ENCODE data around the gene GATC. TPM values are rescaled to one million over a fixed set of nuclear protein-coding genes. Genes with fewer than 3 reads are reported as not detected.

Gene GATC
- total and polyA plus RNA-seq, 2 donors (not counting 3 experiments of a cell fraction or from before 2014, with no cell fraction given), result 13.0 to 28.8 TPM

DNA sequence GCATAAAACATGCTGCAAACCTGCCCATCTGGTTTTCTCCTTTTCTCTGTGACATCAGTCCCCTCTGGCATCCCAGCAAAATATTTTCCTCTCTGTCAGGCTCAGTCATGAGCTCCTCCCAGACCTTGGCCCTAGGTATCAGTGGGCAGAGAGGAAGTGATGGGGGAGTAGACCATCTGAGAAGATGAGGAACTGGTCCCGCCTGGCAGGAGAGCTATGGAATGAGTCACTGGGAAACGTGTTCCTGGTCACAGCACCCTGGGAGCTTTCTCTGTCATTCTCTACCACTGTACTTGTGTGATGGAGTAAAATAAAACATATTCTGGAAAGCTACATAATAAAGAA is 28.3 kb downstream of the GATC start:
- FAIRE-seq (peak; percentile 90), DNase-seq (ENCODE audit: low read depth, low spot score) (peak; percentile 53)

DNA sequence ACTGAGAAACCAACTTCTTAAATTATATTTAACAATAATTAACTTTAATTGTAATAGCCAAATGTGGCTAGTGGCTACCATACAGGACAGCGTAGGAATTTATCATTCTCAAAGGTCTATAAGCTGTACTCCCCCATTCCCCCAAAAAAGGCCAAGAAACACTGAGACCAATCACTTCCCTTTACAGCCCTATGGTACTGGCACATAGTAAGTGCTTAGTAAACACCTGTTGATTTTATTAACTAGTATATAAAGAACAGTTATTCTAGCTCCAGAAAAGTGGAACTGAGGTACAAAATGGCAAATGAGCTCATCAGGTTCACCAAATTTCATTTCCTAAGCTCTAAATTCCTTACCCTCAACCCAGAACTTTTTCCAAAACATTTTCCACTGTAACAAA is 29.4 kb downstream of the GATC start:
- H3K79me2 ChIP-seq (ENCODE audit: control insufficient read depth, insufficient read depth, low read length), result no peaks in the 10 kb centered on the region
- TF ChIP-seq, protein P1, sequence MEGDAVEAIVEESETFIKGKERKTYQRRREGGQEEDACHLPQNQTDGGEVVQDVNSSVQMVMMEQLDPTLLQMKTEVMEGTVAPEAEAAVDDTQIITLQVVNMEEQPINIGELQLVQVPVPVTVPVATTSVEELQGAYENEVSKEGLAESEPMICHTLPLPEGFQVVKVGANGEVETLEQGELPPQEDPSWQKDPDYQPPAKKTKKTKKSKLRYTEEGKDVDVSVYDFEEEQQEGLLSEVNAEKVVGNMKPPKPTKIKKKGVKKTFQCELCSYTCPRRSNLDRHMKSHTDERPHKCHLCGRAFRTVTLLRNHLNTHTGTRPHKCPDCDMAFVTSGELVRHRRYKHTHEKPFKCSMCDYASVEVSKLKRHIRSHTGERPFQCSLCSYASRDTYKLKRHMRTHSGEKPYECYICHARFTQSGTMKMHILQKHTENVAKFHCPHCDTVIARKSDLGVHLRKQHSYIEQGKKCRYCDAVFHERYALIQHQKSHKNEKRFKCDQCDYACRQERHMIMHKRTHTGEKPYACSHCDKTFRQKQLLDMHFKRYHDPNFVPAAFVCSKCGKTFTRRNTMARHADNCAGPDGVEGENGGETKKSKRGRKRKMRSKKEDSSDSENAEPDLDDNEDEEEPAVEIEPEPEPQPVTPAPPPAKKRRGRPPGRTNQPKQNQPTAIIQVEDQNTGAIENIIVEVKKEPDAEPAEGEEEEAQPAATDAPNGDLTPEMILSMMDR (IDR thresholded peaks at IDR 0.05; ENCODE audit: extremely low read depth in 1 of 2, insufficient read depth in 1 of 2, low read depth in 1 of 2, low read length in 2 of 2), result no peak
- no peak for TF ChIP-seq FOS (IDR thresholded peaks at IDR 0.05; ENCODE audit: borderline replicate concordance, insufficient read depth, low read length)
- TF ChIP-seq, protein P2, sequence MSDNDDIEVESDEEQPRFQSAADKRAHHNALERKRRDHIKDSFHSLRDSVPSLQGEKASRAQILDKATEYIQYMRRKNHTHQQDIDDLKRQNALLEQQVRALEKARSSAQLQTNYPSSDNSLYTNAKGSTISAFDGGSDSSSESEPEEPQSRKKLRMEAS (IDR thresholded peaks at IDR 0.05; ENCODE audit: insufficient read depth, insufficient read length), result no peak
- no peak for TF ChIP-seq GATA2 (IDR thresholded peaks at IDR 0.05; ENCODE audit: insufficient read depth, insufficient read length, low read depth, low read length)
- no peak for TF ChIP-seq POLR2AphosphoS5 (IDR thresholded peaks at IDR 0.05; ENCODE audit: insufficient read depth, low read depth, low read length)
- TF ChIP-seq EZH2 (IDR thresholded peaks at IDR 0.05; ENCODE audit: borderline replicate concordance, low read depth, low read length, severe bottlenecking), result no peak
- no peak for TF ChIP-seq JUN (IDR thresholded peaks at IDR 0.05; ENCODE audit: borderline replicate concordance, insufficient read depth, insufficient read length, low read depth)
- TF ChIP-seq POLR2A (IDR thresholded peaks at IDR 0.05; ENCODE audit: low read depth, low read length), result no peak
- no peak for TF ChIP-seq MYC (IDR thresholded peaks at IDR 0.05; ENCODE audit: low read depth, low read length)
- FAIRE-seq, result no peak
- no peaks in the 10 kb centered on the region for H3K9me1 ChIP-seq (replicated peaks; ENCODE audit: control insufficient read depth, extremely low read depth, insufficient read depth, low read length)
- DNase-seq (ENCODE audit: low read depth, low spot score), result no peak
- ChIA-PET CTCF (interaction anchor here (1.1 to 1.2 kb wide), 3 partner anchors 11 to 28 kb away, joined by 3 to 5 read pairs (median 4); no protein-coding TSS in a partner anchor), POLR2A (interaction anchor here (1.5 kb wide), 1 partner anchor 21 kb away, joined by 11 read pairs; the partner anchor contains the start of gene DYNLL1)
- H3K9me3 ChIP-seq (replicated peaks; ENCODE audit: control insufficient read depth, insufficient read depth, low read length), result no peaks in the 10 kb centered on the region
- no peaks in the 10 kb centered on the region for H3K36me3 ChIP-seq (ENCODE audit: control insufficient read depth in 2 of 2, extremely low read depth in 1 of 2, insufficient read depth in 2 of 2, low read length in 2 of 2)
- no TSS peak for BruUV-seq (replicated peaks)
- H3K9ac ChIP-seq (replicated peaks; ENCODE audit: extremely low read depth, insufficient read depth, low read length), result no peak overlapping the region
- H3K27ac ChIP-seq (ENCODE audit: insufficient read depth, low read depth, low read length), result no peak overlapping the region
- no peak overlapping the region for H2AFZ ChIP-seq (ENCODE audit: low read depth, low read length)
- no peaks in the 10 kb centered on the region for H3K27me3 ChIP-seq (ENCODE audit: control insufficient read depth in 2 of 2, insufficient read depth in 2 of 2, low read length in 2 of 2)
- H3K4me3 ChIP-seq (replicated peaks in 1 of 3; ENCODE audit: insufficient read depth in 1 of 3, low read depth in 1 of 3, low read length in 3 of 3), result no peak overlapping the region
- no peaks in the 10 kb centered on the region for H4K20me1 ChIP-seq (replicated peaks; ENCODE audit: control insufficient read depth, extremely low read depth, insufficient read depth, low read length)
- intact Hi-C loops (cut with micrococcal nuclease), result no loop called here
- H3K4me2 ChIP-seq (ENCODE audit: insufficient read depth, low read length), result no peak overlapping the region
- peaks cover 6% of the 10 kb centered on the region for H3K4me1 ChIP-seq (ENCODE audit: control insufficient read depth, extremely low read depth, insufficient read depth, low read length)
- dilution Hi-C loops (cut with MboI; ENCODE audit: extremely low pct_ligation_motif_present, low sequenced_read_pairs), result no loop called here

More for the DNA sequence above, 28.3 kb downstream of the GATC start:
- Histone ChIP-seq H3K9me1 (replicated peaks; ENCODE audit: control insufficient read depth, extremely low read depth, insufficient read depth, low read length) (no peaks in the 10 kb centered on the region), H2AFZ (ENCODE audit: low read depth, low read length) (no peak overlapping the region), H3K27me3 (ENCODE audit: control insufficient read depth in 2 of 2, insufficient read depth in 2 of 2, low read length in 2 of 2) (no peaks in the 10 kb centered on the region), H4K20me1 (replicated peaks; ENCODE audit: control insufficient read depth, extremely low read depth, insufficient read depth, low read length) (no peaks in the 10 kb centered on the region), H3K9ac (replicated peaks; ENCODE audit: extremely low read depth, insufficient read depth, low read length) (no peak overlapping the region), H3K9me3 (replicated peaks; ENCODE audit: control insufficient read depth, insufficient read depth, low read length) (no peaks in the 10 kb centered on the region), H3K4me1 (ENCODE audit: control insufficient read depth, extremely low read depth, insufficient read depth, low read length) (peaks cover 9% of the 10 kb centered on the region), H3K4me2 (ENCODE audit: insufficient read depth, low read length) (no peak overlapping the region), H3K4me3 (replicated peaks in 1 of 3; ENCODE audit: insufficient read depth in 1 of 3, low read depth in 1 of 3, low read length in 3 of 3) (no peak overlapping the region), H3K36me3 (ENCODE audit: control insufficient read depth in 2 of 2, extremely low read depth in 1 of 2, insufficient read depth in 2 of 2, low read length in 2 of 2) (no peaks in the 10 kb centered on the region), H3K79me2 (ENCODE audit: control insufficient read depth, insufficient read depth, low read length) (peaks cover 2% of the 10 kb centered on the region), H3K27ac (ENCODE audit: insufficient read depth, low read depth, low read length) (no peak overlapping the region)
- dilution Hi-C loops (cut with MboI; ENCODE audit: extremely low pct_ligation_motif_present, low sequenced_read_pairs), result no loop called here
- TF ChIP-seq MYC (IDR thresholded peaks at IDR 0.05; ENCODE audit: low read depth, low read length) (no peak), GATA2 (IDR thresholded peaks at IDR 0.05; ENCODE audit: insufficient read depth, insufficient read length, low read depth, low read length) (no peak), POLR2A (IDR thresholded peaks at IDR 0.05; ENCODE audit: low read depth, low read length) (no peak), FOS (IDR thresholded peaks at IDR 0.05; ENCODE audit: borderline replicate concordance, insufficient read depth, low read length) (peak; percentile 86), JUN (IDR thresholded peaks at IDR 0.05; ENCODE audit: borderline replicate concordance, insufficient read depth, insufficient read length, low read depth) (no peak), EZH2 (IDR thresholded peaks at IDR 0.05; ENCODE audit: borderline replicate concordance, low read depth, low read length, severe bottlenecking) (no peak)
- ChIA-PET POLR2A (interaction anchor here (1.5 kb wide), 1 partner anchor 22 kb away, joined by 11 read pairs; the partner anchor contains the start of gene DYNLL1), CTCF (interaction anchor here (0.8 to 1.7 kb wide), 12 partner anchors 8 to 497 kb away, joined by 3 to 8 read pairs (median 4); partner anchors contain the start of gene DYNLL1)
- intact Hi-C loops (cut with micrococcal nuclease), result no loop called here
- BruUV-seq (replicated peaks), result no TSS peak

All from endothelial cell of umbilical vein (primary cell).